ENCODE measurements around the gene PLPP3.

DNA sequence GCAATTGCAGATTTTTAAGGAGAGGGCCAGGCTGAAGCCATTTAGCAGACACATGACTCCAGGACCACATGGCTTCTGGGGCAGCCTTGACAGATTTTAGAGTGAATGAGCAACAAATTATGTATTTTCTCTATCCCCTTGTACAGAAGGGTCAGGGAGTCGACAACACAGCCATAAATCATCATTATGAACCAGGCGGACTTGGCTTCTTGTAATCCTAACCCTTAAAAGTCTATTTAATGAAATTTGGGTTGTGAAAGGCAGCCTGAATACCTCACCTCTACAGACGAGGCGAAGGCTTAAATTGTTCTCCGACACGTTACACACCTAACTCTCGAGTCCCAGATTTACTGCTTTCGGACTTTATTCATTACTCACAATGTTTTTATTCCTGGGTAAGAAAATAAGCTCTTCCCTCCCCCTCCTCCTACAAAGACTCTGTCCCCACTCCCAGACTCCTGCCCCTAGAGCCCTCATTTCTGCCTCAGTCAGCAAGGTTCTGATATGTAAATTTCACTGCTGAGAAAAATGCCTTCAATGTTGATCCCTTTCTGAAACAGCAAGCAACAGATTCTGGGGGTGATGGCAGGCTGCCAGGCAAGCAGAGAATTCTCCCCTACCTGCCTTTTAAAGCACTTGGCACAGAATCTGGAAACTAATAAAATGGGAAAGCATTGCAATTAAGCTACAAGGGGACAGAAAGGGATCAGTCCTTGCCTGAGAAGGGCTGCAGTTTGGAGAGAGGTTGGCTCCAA lies 51.6 kb downstream of the PLPP3 start:
- TF ChIP-seq GATA3 (IDR thresholded peaks at IDR 0.05; ENCODE audit: low read depth, low read length) (no peak), GATA2 (IDR thresholded peaks at IDR 0.05; ENCODE audit: low read depth, low read length) (no peak)
